Gastrocnemius medialis (tissue), 4 donors: ENCODE data around the gene ACP2. TPM values are rescaled to one million over a fixed set of nuclear protein-coding genes. Genes with fewer than 3 reads are reported as not detected.

ENCODE experiments used
- total RNA-seq, 4 donors: library from RNA; depleted of rRNA; stranded (reverse); fragments of >200 nt; gene quantifications; one replicate each; pipeline versions ENCODE4 v1.1.0 to v1.2.3, GENCODE V29; 2016

Gene ACP2
- total RNA-seq, 4 donors from 2014 or later = 12.4 to 36.2 (median 27.9) TPM

Other genes starting within 250 kb of the ACP2 start
- 100 to 1,000 TPM; 120 to 165 (median 142) TPM for gene ARFGAP2, start 71.9 kb downstream of the ACP2 start, total RNA-seq
- gene PACSIN3, start 62.4 kb downstream of the ACP2 start, total RNA-seq = 100 to 1,000 TPM; 129 to 369 (median 205) TPM
- 10 to 100 TPM in 1 of 4 donors, 1 to 10 TPM in 3; 4.7 to 11.5 (median 7.1) TPM for gene DDB2, start 33.8 kb downstream of the ACP2 start, total RNA-seq
- 10 to 100 TPM in 3 of 4 donors, 1 to 10 TPM in 1; 7.9 to 16.3 (median 12.1) TPM for gene NR1H3, start 9.2 kb upstream of the ACP2 start, total RNA-seq
- gene MADD, start 21.3 kb upstream of the ACP2 start, total RNA-seq = 10 to 100 TPM; 39.4 to 47.9 (median 41.6) TPM
- gene MYBPC3, start 103.9 kb upstream of the ACP2 start, total RNA-seq = under 1 TPM in 1 of 4 donors, not detected in 3; 0.07 TPM
- gene SPI1, start 129.7 kb upstream of the ACP2 start, total RNA-seq = 1 to 10 TPM in 3 of 4 donors, under 1 TPM in 1; 0.44 to 7.0 (median 4.2) TPM
- 10 to 100 TPM; 16.8 to 48.9 (median 25.6) TPM for gene SLC39A13, start 159.8 kb upstream of the ACP2 start, total RNA-seq
- gene PSMC3, start 177.6 kb upstream of the ACP2 start, total RNA-seq = 100 to 1,000 TPM; 243 to 350 (median 329) TPM
- gene RAPSN, start 200.3 kb upstream of the ACP2 start, total RNA-seq = 10 to 100 TPM; 48.9 to 68.6 (median 59.4) TPM